Smooth muscle cell (in vitro differentiated cells): ENCODE results near the gene MEF2C. TPM values are rescaled to one million over a fixed set of nuclear protein-coding genes. Genes with fewer than 3 reads are reported as not detected.

Source experiments
- DNase-seq: peaks from one replicate; lab custom pipeline; 2025; ENCODE audit not compliant: unreplicated experiment; lab: John Stamatoyannopoulos, UW
- H2AFZ ChIP-seq: fragments of 200-600 bp; sonication (generic); 2 replicates; pipeline ENCODE4 v1.6.0; 2016; ENCODE audit warnings: antibody characterized with exemption, low read depth, mild to moderate bottlenecking
- H3F3A ChIP-seq: fragments of 200-600 bp; sonication (generic); 2 replicates; pipeline ENCODE4 v1.6.0; 2017; ENCODE audit warnings: antibody characterized with exemption, low read depth
- H3K27ac ChIP-seq: fragments of 200-600 bp; sonication (generic); 2 replicates; pipeline ENCODE4 v1.5.1; 2016; ENCODE audit warnings: low read depth, mild to moderate bottlenecking
- H3K27me3 ChIP-seq: fragments of 200-600 bp; sonication (generic); 2 replicates; pipeline ENCODE4 v1.6.1; 2016; ENCODE audit warnings: low read depth, mild to moderate bottlenecking
- H3K36me3 ChIP-seq: fragments of 200-600 bp; sonication (generic); 2 replicates; pipeline ENCODE4 v1.5.1; 2016; ENCODE audit warnings: low read depth
- H3K4me1 ChIP-seq: fragments of 200-600 bp; sonication (generic); 2 replicates; pipeline ENCODE4 v1.5.1; 2016; ENCODE audit warnings: low read depth
- H3K4me2 ChIP-seq: fragments of 200-600 bp; sonication (generic); 2 replicates; pipeline ENCODE4 v1.6.0; 2016; ENCODE audit warnings: mild to moderate bottlenecking
- H3K4me3 ChIP-seq: fragments of 200-600 bp; sonication (generic); 2 replicates; pipeline ENCODE4 v1.5.1; 2016; ENCODE audit warnings: mild to moderate bottlenecking
- H3K79me2 ChIP-seq: fragments of 200-600 bp; sonication (generic); 2 replicates; pipeline ENCODE4 v1.6.0; 2016; ENCODE audit warnings: low read depth, mild to moderate bottlenecking
- H3K9ac ChIP-seq: fragments of 200-600 bp; sonication (generic); 2 replicates; pipeline ENCODE4 v1.6.0; 2016; ENCODE audit warnings: low read depth
- H3K9me3 ChIP-seq: fragments of 200-600 bp; sonication (generic); replicated peaks from 2 replicates; pipeline ENCODE4 v1.5.1; 2016; ENCODE audit warnings: low read depth
- H4K20me1 ChIP-seq: fragments of 200-600 bp; sonication (generic); 2 replicates; pipeline ENCODE4 v1.6.0; 2016; ENCODE audit warnings: low read depth
- CTCF ChIP-seq: fragments of 200-600 bp; sonication (generic); IDR thresholded peaks from 2 replicates; pipeline ENCODE4 v1.5.1; 2017; ENCODE audit warnings: borderline replicate concordance, mild to moderate bottlenecking, antibody characterized with exemption; ENCODE audit not compliant: insufficient read depth, poor library complexity, severe bottlenecking
- WGBS: methylation state at CpG from one replicate; pipeline ENCODE4 v1.1.7; 2016; ENCODE audit warnings: low lambda C conversion rate; 5-methylcytosine and 5-hydroxymethylcytosine counted together
- polyA plus RNA-seq: library from polyadenylated mRNA; unstranded; fragments of >200 nt; fragmentation: Nextera tagmentation; extraction: Ambion mirVana; gene quantifications from 2 replicates; pipeline ENCODE4 v1.2.1, GENCODE V29; 2016
- total RNA-seq: library from RNA; depleted of rRNA; stranded (reverse); fragments of >200 nt; gene quantifications from 2 replicates; pipeline ENCODE4 v1.2.3, GENCODE V29; 2014

Gene MEF2C
- total and polyA plus RNA-seq, 2 experiments from 2014 or later = 11.4 to 14.0 TPM

GRCh38 chr5:88776692-88777091 is 106.3 kb downstream of the MEF2C start:
- H3K36me3 ChIP-seq = no peaks in the 10 kb centered on the region
- H3K4me2 ChIP-seq = no peak overlapping the region
- no peak for DNase-seq
- no peak for TF ChIP-seq CTCF
- H3K9me3 ChIP-seq = no peaks in the 10 kb centered on the region
- no peaks in the 10 kb centered on the region for H4K20me1 ChIP-seq
- H3K27me3 ChIP-seq = no peaks in the 10 kb centered on the region
- no peak overlapping the region for H3K4me3 ChIP-seq
- H3K4me1 ChIP-seq = no peaks in the 10 kb centered on the region
- no peaks in the 10 kb centered on the region for H3F3A ChIP-seq
- no peak overlapping the region for H3K27ac ChIP-seq
- WGBS = 94% methylated on average over 4 of the region's 4 CpGs
- H2AFZ ChIP-seq = no peak overlapping the region
- H3K9ac ChIP-seq = no peak overlapping the region
- no peaks in the 10 kb centered on the region for H3K79me2 ChIP-seq

GRCh38 chr5:88772831-88773230 is 110.2 kb downstream of the MEF2C start:
- Histone ChIP-seq H3F3A (no peaks in the 10 kb centered on the region), H3K9me3 (no peaks in the 10 kb centered on the region), H3K4me2 (no peak overlapping the region), H3K79me2 (no peaks in the 10 kb centered on the region), H4K20me1 (no peaks in the 10 kb centered on the region), H3K27me3 (no peaks in the 10 kb centered on the region), H3K9ac (no peak overlapping the region), H2AFZ (no peak overlapping the region), H3K4me1 (no peaks in the 10 kb centered on the region), H3K27ac (no peak overlapping the region), H3K4me3 (no peak overlapping the region), H3K36me3 (no peaks in the 10 kb centered on the region)
- DNase-seq = no peak
- TF ChIP-seq CTCF = no peak
- 86% methylated on average over 5 of the region's 5 CpGs for WGBS

- no peaks in the 10 kb centered on the region for H3K79me2 ChIP-seq
- no peak overlapping the region for H3K4me2 ChIP-seq
- H3K4me1 ChIP-seq = no peaks in the 10 kb centered on the region
- no peaks in the 10 kb centered on the region for H3K27me3 ChIP-seq
- no peak overlapping the region for H3K4me3 ChIP-seq
- no peaks in the 10 kb centered on the region for H3K36me3 ChIP-seq
- no peaks in the 10 kb centered on the region for H4K20me1 ChIP-seq
- 93% methylated on average over 3 of the region's 3 CpGs for whole genome bisulfite sequencing
- no peaks in the 10 kb centered on the region for H3F3A ChIP-seq
- no peak overlapping the region for H3K27ac ChIP-seq
- no peaks in the 10 kb centered on the region for H3K9me3 ChIP-seq
- DNase-seq = no peak
- TF ChIP-seq CTCF = no peak
- no peak overlapping the region for H3K9ac ChIP-seq
- no peak overlapping the region for H2AFZ ChIP-seq
These were observed 110.9 kb downstream of the MEF2C start for GRCh38 chr5:88772047-88772446.
